ENCODE results near the gene CYB561D2.

DNA sequence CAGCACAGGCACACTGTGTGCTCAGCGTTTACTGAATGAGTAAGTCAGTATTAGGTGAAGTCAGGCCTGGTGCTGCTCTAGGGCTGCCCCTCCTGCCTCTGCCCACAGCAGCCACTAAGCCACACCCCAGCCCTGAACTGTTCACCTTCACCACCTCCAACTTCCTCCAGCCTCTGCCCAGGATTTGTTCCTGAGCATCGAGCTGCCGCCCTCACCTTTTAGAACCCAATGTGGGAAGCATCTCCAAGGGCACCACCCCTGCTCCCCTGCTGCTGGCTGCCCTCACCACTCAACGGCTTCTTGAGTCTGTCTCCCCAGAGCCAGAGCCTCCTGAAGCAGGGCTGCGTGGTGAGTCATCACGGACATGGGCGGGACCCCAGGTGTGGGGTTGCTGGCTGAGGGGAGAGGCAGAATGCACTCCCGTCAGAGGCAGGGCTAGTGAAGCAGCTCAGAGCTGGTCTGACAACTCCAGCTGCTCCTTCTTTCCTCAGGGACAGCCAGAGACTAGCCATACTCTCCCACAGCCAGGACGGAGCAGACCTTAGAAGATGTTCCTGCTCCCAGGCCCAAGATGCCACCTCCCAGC lies 33.9 kb upstream of the CYB561D2 start:
- TF ChIP-seq, protein P1, sequence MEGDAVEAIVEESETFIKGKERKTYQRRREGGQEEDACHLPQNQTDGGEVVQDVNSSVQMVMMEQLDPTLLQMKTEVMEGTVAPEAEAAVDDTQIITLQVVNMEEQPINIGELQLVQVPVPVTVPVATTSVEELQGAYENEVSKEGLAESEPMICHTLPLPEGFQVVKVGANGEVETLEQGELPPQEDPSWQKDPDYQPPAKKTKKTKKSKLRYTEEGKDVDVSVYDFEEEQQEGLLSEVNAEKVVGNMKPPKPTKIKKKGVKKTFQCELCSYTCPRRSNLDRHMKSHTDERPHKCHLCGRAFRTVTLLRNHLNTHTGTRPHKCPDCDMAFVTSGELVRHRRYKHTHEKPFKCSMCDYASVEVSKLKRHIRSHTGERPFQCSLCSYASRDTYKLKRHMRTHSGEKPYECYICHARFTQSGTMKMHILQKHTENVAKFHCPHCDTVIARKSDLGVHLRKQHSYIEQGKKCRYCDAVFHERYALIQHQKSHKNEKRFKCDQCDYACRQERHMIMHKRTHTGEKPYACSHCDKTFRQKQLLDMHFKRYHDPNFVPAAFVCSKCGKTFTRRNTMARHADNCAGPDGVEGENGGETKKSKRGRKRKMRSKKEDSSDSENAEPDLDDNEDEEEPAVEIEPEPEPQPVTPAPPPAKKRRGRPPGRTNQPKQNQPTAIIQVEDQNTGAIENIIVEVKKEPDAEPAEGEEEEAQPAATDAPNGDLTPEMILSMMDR (IDR thresholded peaks at IDR 0.05; ENCODE audit: insufficient read depth, low read length, poor library complexity, severe bottlenecking) = no peak
- TF ChIP-seq EZH2phosphoT487 (conservative IDR thresholded peaks at IDR 0.05; ENCODE audit: low read length) = no peak

All from SU-DHL-6 (cell line).